Measurements from ENCODE around the gene DOCK3.
"Not testable (repeated sequence)": the region's sequence is repeated elsewhere in the genome, so short reads cannot be mapped to it uniquely, and the experiment has no call there.

The DOCK3 gene

DNA sequence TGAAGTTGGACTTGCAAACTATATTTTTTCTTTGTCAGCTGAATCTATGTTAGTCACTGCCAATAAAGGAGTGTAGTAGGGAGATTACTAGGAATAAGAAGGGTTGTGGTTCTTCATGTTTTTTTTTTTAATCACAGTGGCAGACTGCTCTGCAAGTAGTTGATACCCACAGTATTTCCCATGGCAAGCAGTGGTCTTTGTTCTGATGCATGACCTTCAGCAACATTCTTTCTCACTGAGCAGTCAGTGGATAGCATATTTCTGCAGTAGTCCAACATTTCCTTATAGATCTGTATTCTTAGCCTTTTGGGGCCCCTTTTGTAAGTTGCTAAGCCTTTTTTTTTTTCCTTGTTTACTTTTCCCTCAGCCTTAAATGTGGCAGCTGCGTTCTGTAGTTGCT is 151.1 kb downstream of the DOCK3 start:
- DNase-seq (ENCODE audit: low spot score), result no peak
- in situ Hi-C loops (cut with MboI; ENCODE audit: low sequenced_read_pairs, unreplicated experiment), result no loop called here
- TF ChIP-seq, protein P1, sequence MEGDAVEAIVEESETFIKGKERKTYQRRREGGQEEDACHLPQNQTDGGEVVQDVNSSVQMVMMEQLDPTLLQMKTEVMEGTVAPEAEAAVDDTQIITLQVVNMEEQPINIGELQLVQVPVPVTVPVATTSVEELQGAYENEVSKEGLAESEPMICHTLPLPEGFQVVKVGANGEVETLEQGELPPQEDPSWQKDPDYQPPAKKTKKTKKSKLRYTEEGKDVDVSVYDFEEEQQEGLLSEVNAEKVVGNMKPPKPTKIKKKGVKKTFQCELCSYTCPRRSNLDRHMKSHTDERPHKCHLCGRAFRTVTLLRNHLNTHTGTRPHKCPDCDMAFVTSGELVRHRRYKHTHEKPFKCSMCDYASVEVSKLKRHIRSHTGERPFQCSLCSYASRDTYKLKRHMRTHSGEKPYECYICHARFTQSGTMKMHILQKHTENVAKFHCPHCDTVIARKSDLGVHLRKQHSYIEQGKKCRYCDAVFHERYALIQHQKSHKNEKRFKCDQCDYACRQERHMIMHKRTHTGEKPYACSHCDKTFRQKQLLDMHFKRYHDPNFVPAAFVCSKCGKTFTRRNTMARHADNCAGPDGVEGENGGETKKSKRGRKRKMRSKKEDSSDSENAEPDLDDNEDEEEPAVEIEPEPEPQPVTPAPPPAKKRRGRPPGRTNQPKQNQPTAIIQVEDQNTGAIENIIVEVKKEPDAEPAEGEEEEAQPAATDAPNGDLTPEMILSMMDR (IDR thresholded peaks at IDR 0.05; ENCODE audit: borderline replicate concordance, control extremely low read depth, extremely low read depth, insufficient read depth, missing control alignments), result no peak

DNA sequence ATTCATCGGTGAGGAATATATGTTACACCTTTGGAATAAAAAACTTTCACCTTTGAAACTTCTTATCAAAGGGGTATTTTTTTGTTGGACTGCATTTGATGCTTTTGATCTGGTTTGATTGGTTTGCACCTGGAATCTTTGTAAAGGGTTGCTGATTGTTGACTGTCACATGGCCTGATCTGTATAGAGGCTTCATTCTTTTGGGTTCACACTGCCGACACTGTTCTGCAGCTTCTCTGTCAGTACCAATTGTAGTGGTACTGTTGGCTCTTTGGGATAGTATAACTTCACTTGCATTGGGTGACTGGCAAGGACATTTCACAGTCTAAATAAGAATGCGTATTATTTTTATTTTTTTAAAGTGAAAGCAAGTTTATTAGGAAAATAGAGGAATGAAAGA is 155.7 kb downstream of the DOCK3 start:
- TF ChIP-seq, protein P1 (IDR thresholded peaks at IDR 0.05; ENCODE audit: borderline replicate concordance, control extremely low read depth, extremely low read depth, insufficient read depth, missing control alignments), result no peak
- no peak for DNase-seq (ENCODE audit: low spot score)
- in situ Hi-C loops (cut with MboI; ENCODE audit: low sequenced_read_pairs, unreplicated experiment), result no loop called here

DNA sequence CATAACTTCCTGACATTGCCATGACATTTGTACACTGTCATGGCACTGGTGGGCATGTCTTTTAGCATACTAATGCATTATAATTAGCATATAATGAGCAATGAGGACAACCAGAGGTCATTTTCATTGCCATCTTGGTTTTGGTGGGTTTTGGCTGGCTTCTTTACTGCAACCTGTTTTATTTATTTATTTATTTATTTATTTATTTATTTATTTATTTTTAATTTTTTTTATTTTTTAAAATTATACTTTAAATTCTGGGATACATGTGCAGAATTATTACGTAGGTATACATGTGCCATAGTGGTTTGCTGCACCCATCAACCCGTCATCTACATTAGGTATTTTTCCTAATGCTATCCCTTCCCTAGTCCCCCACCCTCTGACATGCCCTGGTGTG is 156.3 kb downstream of the DOCK3 start:
- in situ Hi-C loops (cut with MboI; ENCODE audit: low sequenced_read_pairs, unreplicated experiment); DNase-seq (ENCODE audit: low spot score): not testable (repeated sequence)

DNA sequence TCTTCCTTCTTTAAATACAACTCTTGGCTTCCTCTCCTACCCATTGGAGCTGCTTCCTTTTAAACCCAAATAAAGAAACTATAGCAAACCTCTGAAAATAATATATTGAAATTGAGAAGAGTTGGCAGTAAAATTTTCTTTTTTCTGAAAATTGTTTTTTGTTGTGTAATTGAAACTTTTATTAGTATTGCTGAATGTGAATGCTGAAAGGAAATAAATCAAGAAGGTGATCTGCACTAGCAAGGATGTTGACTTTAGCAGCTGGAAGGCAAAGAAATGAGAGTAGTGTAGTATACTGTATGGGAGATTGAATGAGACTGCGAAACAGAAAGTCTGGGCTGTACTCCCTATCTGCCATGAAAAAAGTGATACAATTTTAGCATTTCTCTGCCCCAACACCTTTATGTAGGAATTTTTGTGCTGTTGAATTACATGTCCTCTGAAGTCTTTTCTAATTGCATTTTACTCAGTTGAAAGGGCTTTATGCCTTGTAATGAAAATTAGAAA is 166.3 kb downstream of the DOCK3 start:
- no peak for DNase-seq (ENCODE audit: low spot score)

DNA sequence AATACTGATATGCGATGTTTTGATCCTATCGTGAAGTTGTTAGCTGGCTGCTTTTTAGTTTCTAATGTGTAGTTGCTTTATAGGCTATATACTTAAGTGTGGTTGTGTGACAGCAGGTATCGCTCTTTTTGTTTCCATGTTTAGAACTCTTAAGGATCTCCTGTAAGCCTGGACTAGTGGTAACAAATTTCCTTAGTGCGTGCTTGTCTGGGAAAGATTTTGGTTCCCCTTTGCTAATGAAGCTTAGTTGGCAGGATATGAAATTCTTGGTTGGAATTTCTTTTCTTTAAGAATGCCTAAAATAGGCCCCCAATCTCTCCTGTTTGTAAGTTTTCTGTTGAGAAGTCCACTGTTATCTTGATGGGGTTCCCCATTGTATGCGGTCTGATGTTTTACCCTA is 173.6 kb downstream of the DOCK3 start:
- in situ Hi-C loops (cut with MboI; ENCODE audit: low sequenced_read_pairs, unreplicated experiment), result no loop called here
- TF ChIP-seq, protein P1 (IDR thresholded peaks at IDR 0.05; ENCODE audit: borderline replicate concordance, control extremely low read depth, extremely low read depth, insufficient read depth, missing control alignments), result no peak
- DNase-seq (ENCODE audit: low spot score), result no peak

More for the DNA sequence above, 166.3 kb downstream of the DOCK3 start:
- TF ChIP-seq, protein P1 (IDR thresholded peaks at IDR 0.05; ENCODE audit: borderline replicate concordance, control extremely low read depth, extremely low read depth, insufficient read depth, missing control alignments), result no peak
- in situ Hi-C loops (cut with MboI; ENCODE audit: low sequenced_read_pairs, unreplicated experiment), result no loop called here

GRCh38 chr3:50850639-50851511 is 176.1 kb downstream of the DOCK3 start:
- TF ChIP-seq, protein P1 (IDR thresholded peaks at IDR 0.05; ENCODE audit: borderline replicate concordance, control extremely low read depth, extremely low read depth, insufficient read depth, missing control alignments), result no peak
- no peak for DNase-seq (ENCODE audit: low spot score)
- in situ Hi-C loops (cut with MboI; ENCODE audit: low sequenced_read_pairs, unreplicated experiment), result no loop called here

DNA sequence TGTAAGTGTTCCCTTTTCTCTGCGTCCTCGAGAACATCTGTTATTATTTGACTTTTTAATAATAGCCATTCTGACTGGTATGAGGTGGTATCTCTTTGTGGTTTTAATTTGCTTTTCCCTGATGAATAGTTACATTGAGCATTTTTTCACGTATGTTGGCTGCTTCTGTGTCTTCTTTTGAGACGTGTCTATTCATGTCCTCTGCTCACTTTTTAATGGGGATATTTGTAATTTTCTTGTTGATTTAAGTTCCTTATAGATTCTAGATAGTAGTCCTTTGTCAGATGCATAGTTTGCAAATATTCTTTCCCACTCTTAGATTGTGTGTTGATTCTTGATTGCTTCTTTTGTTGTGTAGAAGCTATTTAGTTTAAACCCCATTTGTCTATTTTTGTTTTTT is 179.2 kb downstream of the DOCK3 start:
- TF ChIP-seq, protein P1 (IDR thresholded peaks at IDR 0.05; ENCODE audit: borderline replicate concordance, control extremely low read depth, extremely low read depth, insufficient read depth, missing control alignments), result no peak
- in situ Hi-C loops (cut with MboI; ENCODE audit: low sequenced_read_pairs, unreplicated experiment), result no loop called here
- no peak for DNase-seq (ENCODE audit: low spot score)
